Measurements from ENCODE around the gene ORM1. TPM values are rescaled to one million over a fixed set of nuclear protein-coding genes. Genes with fewer than 3 reads are reported as not detected.
A peak's percentile ranks its signal among the peaks of the same experiment; 100 is the strongest.

The ORM1 gene
- total and polyA plus RNA-seq, 2 of the 8 experiments (the other 6 are each of a cell fraction or from before 2014, with no cell fraction given) = 0.32 TPM; not detected in 1

GRCh38 chr9:114299286-114300152 is 23.4 kb upstream of the ORM1 start:
- Histone ChIP-seq H2BK5ac (ENCODE audit: low read depth, low read length) (no peak overlapping the region), H2BK20ac (ENCODE audit: low read length) (no peak overlapping the region), H3K23ac (ENCODE audit: insufficient read length) (no peak overlapping the region), H2BK120ac (replicated peaks; ENCODE audit: low read depth, low read length) (no peak overlapping the region), H2AK5ac (ENCODE audit: low read depth, low read length) (no peak overlapping the region), H3K79me2 (ENCODE audit: control insufficient read depth in 1 of 2, insufficient read depth in 2 of 2, low read length in 2 of 2) (no peaks in the 10 kb centered on the region), H2BK12ac (ENCODE audit: low read depth, low read length) (no peak overlapping the region), H3K27ac (ENCODE audit: low read depth, low read length) (no peak overlapping the region), H3K18ac (ENCODE audit: extremely low read depth, low read length) (no peak overlapping the region), H3K9me3 (ENCODE audit: insufficient read depth in 2 of 2, low read depth in 1 of 2, low read length in 1 of 2) (peaks cover 0 to 9% of the 10 kb centered on the region in 2 experiments; a peak in 2 of 4 replicates), H4K5ac (ENCODE audit: insufficient read length, low read depth, low read length) (no peak overlapping the region), H2BK15ac (ENCODE audit: low read length) (no peak overlapping the region), H3K14ac (ENCODE audit: insufficient read length) (no peak overlapping the region), H3K27me3 (replicated peaks in 1 of 4; ENCODE audit: control insufficient read depth in 3 of 4, extremely low read depth in 1 of 4, insufficient read depth in 3 of 4, low read length in 3 of 4) (no peaks in the 10 kb centered on the region), H4K8ac (ENCODE audit: extremely low read depth, insufficient read depth, low read length) (no peak overlapping the region), H3K4me3 (ENCODE audit: extremely low read depth in 1 of 4, insufficient read depth in 2 of 4, low read depth in 3 of 4, low read length in 4 of 4) (no peak overlapping the region), H3K79me1 (ENCODE audit: low read depth, low read length) (no peaks in the 10 kb centered on the region), H3K4me1 (replicated peaks in 1 of 4; ENCODE audit: control insufficient read depth in 3 of 4, insufficient read depth in 4 of 4, low read length in 3 of 4) (no peaks in the 10 kb centered on the region), H3K9ac (replicated peaks in 1 of 4; ENCODE audit: extremely low read depth in 1 of 4, low read depth in 3 of 4, low read length in 3 of 4) (no peak overlapping the region), H3K4me2 (ENCODE audit: insufficient read depth in 1 of 2, low read depth in 2 of 2, low read length in 2 of 2) (no peak overlapping the region), H4K20me1 (replicated peaks in 1 of 2; ENCODE audit: control insufficient read depth in 1 of 2, insufficient read depth in 2 of 2, low read length in 2 of 2) (peaks cover 0 to 1% of the 10 kb centered on the region in 2 experiments), H2AFZ (ENCODE audit: low read length) (no peak overlapping the region), H4K91ac (replicated peaks; ENCODE audit: insufficient read length, low read length) (no peak overlapping the region), H3K56ac (replicated peaks; ENCODE audit: insufficient read length, low read depth, low read length) (no peak overlapping the region), H3K4ac (replicated peaks; ENCODE audit: insufficient read length, low read depth, low read length) (no peak overlapping the region), H3K23me2 (ENCODE audit: low read depth, low read length) (no peaks in the 10 kb centered on the region), H3K36me3 (ENCODE audit: control insufficient read depth in 2 of 4, insufficient read depth in 4 of 4, low read length in 3 of 4) (peaks cover 0 to 25% (median 12%) of the 10 kb centered on the region in 4 experiments; a peak in 5 of 8 replicates)
- WGBS, 2 experiments (ENCODE audit: extremely low coverage in 1 of 2, insufficient coverage in 1 of 2, insufficient read length in 1 of 2, insufficient replicate concordance in 2 of 2, low coverage in 1 of 2, low lambda C conversion rate in 2 of 2, missing lambda C conversion rate in 1 of 2) = 85% methylated on average over 15 of the region's 15 CpGs; no CpG with 5 or more reads in 1 of the 2 experiments
- ChIA-PET POLR2A (ENCODE audit: partially characterized antibody) (interaction anchor here (1.5 kb wide), 1 partner anchor 9 kb away, joined by 3 read pairs; no protein-coding TSS in a partner anchor), CTCF (ENCODE audit: partially characterized antibody) (interaction anchor here (0.6 to 2.0 kb wide), 11 partner anchors 9 to 217 kb away, joined by 3 to 11 read pairs (median 3); no protein-coding TSS in a partner anchor)
- DNase-seq (ENCODE audit: low read depth in 1 of 2, low spot score in 2 of 2) = peak in 1 of 2 experiments; percentile 39
- no peak for FAIRE-seq
- TF ChIP-seq YY1 (IDR thresholded peaks at IDR 0.05; ENCODE audit: low read depth, low read length) = no peak
- no peak for TF ChIP-seq MAX (IDR thresholded peaks at IDR 0.05)
- no peak for TF ChIP-seq GABPA (IDR thresholded peaks at IDR 0.05; ENCODE audit: borderline replicate concordance, insufficient read depth, low read length)
- TF ChIP-seq PHF8 (conservative IDR thresholded peaks at IDR 0.05; ENCODE audit: low read depth, low read length) = no peak
- TF ChIP-seq TBP (IDR thresholded peaks at IDR 0.05; ENCODE audit: low read depth, low read length) = no peak
- no peak for TF ChIP-seq E2F6 (IDR thresholded peaks at IDR 0.05)
- no peak for TF ChIP-seq BRCA1 (IDR thresholded peaks at IDR 0.05; ENCODE audit: low read depth, low read length)
- no peak for TF ChIP-seq EZH2 (IDR thresholded peaks at IDR 0.05; ENCODE audit: low read depth, low read length, severe bottlenecking)
- no peak for TF ChIP-seq NRF1 (IDR thresholded peaks at IDR 0.05; ENCODE audit: low read depth, low read length)
- TF ChIP-seq ATF3 (IDR thresholded peaks at IDR 0.05; ENCODE audit: insufficient read depth, low read depth, low read length) = no peak

Data from H1 (cell line).